KMS-11 (cell line): Measurements from ENCODE around the gene API5.

Experiments used
- H2AFZ ChIP-seq: fragments of 200-600 bp; sonication (generic); 2 replicates; pipeline ENCODE4 v1.6.1; 2016; ENCODE audit warnings: antibody characterized with exemption, mixed run types, low read depth
- H3K27ac ChIP-seq: fragments of 200-600 bp; sonication (generic); 2 replicates; pipeline ENCODE4 v1.6.1; 2016; ENCODE audit warnings: mild to moderate bottlenecking, mixed run types
- H3K27me3 ChIP-seq: fragments of 200-600 bp; sonication (generic); 2 replicates; pipeline ENCODE4 v1.6.1; 2017; ENCODE audit warnings: mild to moderate bottlenecking, low read depth, mixed run types, moderate library complexity; ENCODE audit not compliant: insufficient read depth
- H3K36me3 ChIP-seq: fragments of 200-600 bp; sonication (generic); 2 replicates; pipeline ENCODE4 v1.6.1; 2017; ENCODE audit warnings: mild to moderate bottlenecking, mixed run types; ENCODE audit not compliant: insufficient read depth
- H3K4me1 ChIP-seq: fragments of 200-600 bp; sonication (generic); 2 replicates; pipeline ENCODE4 v1.6.1; 2016; ENCODE audit warnings: mild to moderate bottlenecking, low read depth, mixed run types; ENCODE audit not compliant: poor library complexity, severe bottlenecking
- H3K4me2 ChIP-seq: fragments of 200-600 bp; sonication (generic); 2 replicates; pipeline ENCODE4 v1.7.0; 2016; ENCODE audit warnings: mild to moderate bottlenecking, mixed run types
- H3K4me3 ChIP-seq: fragments of 200-600 bp; sonication (generic); IDR thresholded peaks from 2 replicates; pipeline ENCODE4 v1.6.1; 2017; ENCODE audit warnings: low read depth, low read length, mixed read lengths; ENCODE audit not compliant: insufficient read depth
- H3K79me2 ChIP-seq: fragments of 200-600 bp; sonication (generic); 2 replicates; pipeline ENCODE4 v1.6.1; 2016; ENCODE audit warnings: low read depth, mixed run types; ENCODE audit not compliant: insufficient read depth
- H3K9ac ChIP-seq: fragments of 200-600 bp; sonication (generic); 2 replicates; pipeline ENCODE4 v1.6.1; 2016; ENCODE audit warnings: mild to moderate bottlenecking, mixed run types
- H4K20me1 ChIP-seq: fragments of 200-600 bp; sonication (generic); 2 replicates; pipeline ENCODE4 v1.6.1; 2016; ENCODE audit warnings: mild to moderate bottlenecking, mixed run types; ENCODE audit not compliant: insufficient read depth
- CTCF ChIP-seq: fragments of 200-600 bp; sonication (generic); conservative IDR thresholded peaks from 2 replicates; pipeline ENCODE4 v1.6.1; 2017; ENCODE audit warnings: low read depth, mild to moderate bottlenecking, antibody characterized with exemption, low read length, moderate library complexity, mixed read lengths

The API5 gene

GRCh38 chr11:43376594-43376993 lies 64.8 kb downstream of the API5 start:
- no peak overlapping the region for H3K9ac ChIP-seq
- no peak overlapping the region for H2AFZ ChIP-seq
- H3K4me2 ChIP-seq, result no peak overlapping the region
- no peaks in the 10 kb centered on the region for H3K4me1 ChIP-seq
- H3K36me3 ChIP-seq, result no peaks in the 10 kb centered on the region
- H3K27ac ChIP-seq, result no peak overlapping the region
- H4K20me1 ChIP-seq, result no peaks in the 10 kb centered on the region
- H3K79me2 ChIP-seq, result peaks cover 13% of the 10 kb centered on the region; the same call in 1 of the 2 replicates
- TF ChIP-seq CTCF, result no peak
- H3K4me3 ChIP-seq, result no peak overlapping the region
- H3K27me3 ChIP-seq, result no peaks in the 10 kb centered on the region

GRCh38 chr11:43377389-43377788 lies 65.6 kb downstream of the API5 start:
- TF ChIP-seq CTCF, result no peak

DNA sequence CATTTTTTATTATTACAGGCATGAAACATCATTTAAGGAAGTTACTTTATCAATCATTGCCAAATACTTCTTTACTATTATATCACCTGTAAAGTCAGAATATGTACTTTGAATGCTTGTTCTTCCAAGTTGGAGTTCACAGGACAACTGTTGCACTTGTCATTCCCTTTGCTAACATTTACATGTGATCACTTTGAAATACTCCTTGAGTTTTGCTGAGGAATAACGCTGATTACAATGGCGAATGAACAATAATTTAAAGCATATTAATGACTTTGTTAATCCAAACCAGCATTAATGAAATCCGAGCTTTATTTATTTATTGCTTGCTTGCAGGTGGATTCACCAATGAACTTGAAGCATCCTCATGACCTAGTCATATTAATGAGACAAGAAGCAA lies 67.1 kb downstream of the API5 start:
- H4K20me1 ChIP-seq, result no peaks in the 10 kb centered on the region
- no peak overlapping the region for H2AFZ ChIP-seq
- no peak overlapping the region for H3K4me3 ChIP-seq
- H3K4me1 ChIP-seq, result no peaks in the 10 kb centered on the region
- no peak for TF ChIP-seq CTCF
- no peak overlapping the region for H3K9ac ChIP-seq
- H3K79me2 ChIP-seq, result peaks cover 8% of the 10 kb centered on the region; the same call in 1 of the 2 replicates
- H3K27me3 ChIP-seq, result no peaks in the 10 kb centered on the region
- no peak overlapping the region for H3K27ac ChIP-seq
- no peak overlapping the region for H3K4me2 ChIP-seq
- no peaks in the 10 kb centered on the region for H3K36me3 ChIP-seq

More at GRCh38 chr11:43377389-43377788, 65.6 kb downstream of the API5 start:
- Histone ChIP-seq H3K4me2 (no peak overlapping the region), H3K4me1 (no peaks in the 10 kb centered on the region), H3K9ac (no peak overlapping the region), H3K36me3 (no peaks in the 10 kb centered on the region), H4K20me1 (no peaks in the 10 kb centered on the region), H3K27me3 (no peaks in the 10 kb centered on the region), H2AFZ (no peak overlapping the region), H3K79me2 (peaks cover 8% of the 10 kb centered on the region; the same call in 1 of the 2 replicates), H3K4me3 (no peak overlapping the region), H3K27ac (no peak overlapping the region)

GRCh38 chr11:43381802-43382201 lies 70.0 kb downstream of the API5 start:
- Histone ChIP-seq H3K4me3 (no peak overlapping the region), H3K4me1 (no peaks in the 10 kb centered on the region), H4K20me1 (no peaks in the 10 kb centered on the region), H3K27me3 (no peaks in the 10 kb centered on the region), H2AFZ (no peak overlapping the region), H3K9ac (no peak overlapping the region), H3K79me2 (no peaks in the 10 kb centered on the region; the same call in 1 of the 2 replicates), H3K27ac (no peak overlapping the region), H3K36me3 (no peaks in the 10 kb centered on the region), H3K4me2 (no peak overlapping the region)
- no peak for TF ChIP-seq CTCF
